K562 (cell line): Measurements from ENCODE around the gene C1orf74. TPM values are rescaled to one million over a fixed set of nuclear protein-coding genes. Genes with fewer than 3 reads are reported as not detected.

Experiments used
- CBX3 ChIP-seq, 2 experiments: IDR thresholded peaks; 1 replicate in 1 of 2; 2 replicates in 1 of 2; pipeline ENCODE4 v1.6.1; 2012; ENCODE audit warnings: inconsistent platforms in 2 of 2, low read length in 2 of 2, borderline replicate concordance in 1 of 2, control low read depth in 1 of 2
- DDX20 ChIP-seq: fragments of 450-650 bp; IDR thresholded peaks from 2 replicates; pipeline ENCODE4 v1.6.1; 2016; ENCODE audit warnings: missing genetic modification characterization, low read depth, mild to moderate bottlenecking, missing compliant biosample characterization, moderate library complexity
- DPF2 ChIP-seq: fragments of 450-650 bp; IDR thresholded peaks from 2 replicates; pipeline ENCODE4 v1.6.1; 2016
- FOXA1 ChIP-seq: fragments of 450-650 bp; IDR thresholded peaks from 2 replicates; pipeline ENCODE4 v1.6.1; 2016; ENCODE audit warnings: mild to moderate bottlenecking, borderline replicate concordance
- HCFC1 ChIP-seq: IDR thresholded peaks from 2 replicates; pipeline ENCODE4 v1.6.1; 2012; ENCODE audit warnings: low read depth, low read length, improper control_type of control experiment
- HNRNPLL ChIP-seq: fragments of 200-400 bp; formaldehyde crosslinking; IDR thresholded peaks from 2 replicates; pipeline ENCODE4 v1.6.1; 2017; ENCODE audit warnings: low read length, low read depth, mild to moderate bottlenecking; ENCODE audit not compliant: poor library complexity, severe bottlenecking
- KHSRP ChIP-seq: fragments of 450-650 bp; IDR thresholded peaks from 2 replicates; pipeline ENCODE4 v1.6.1; 2017
- MEIS2 ChIP-seq: fragments of 450-650 bp; IDR thresholded peaks from 2 replicates; pipeline ENCODE4 v1.6.1; 2014; ENCODE audit warnings: mild to moderate bottlenecking; ENCODE audit not compliant: partially characterized antibody
- NFE2 ChIP-seq: IDR thresholded peaks from 2 replicates; pipeline ENCODE4 v1.6.1; 2014; ENCODE audit warnings: antibody characterized with exemption, low read depth
- NUFIP1 ChIP-seq: fragments of 450-650 bp; IDR thresholded peaks from 2 replicates; pipeline ENCODE4 v1.6.1; 2018; ENCODE audit not compliant: partially characterized antibody
- POLR2AphosphoS5 ChIP-seq: IDR thresholded peaks from 2 replicates; pipeline ENCODE4 v1.6.1; 2011; ENCODE audit warnings: mild to moderate bottlenecking, low read depth, low read length, moderate library complexity; ENCODE audit not compliant: control insufficient read depth, insufficient read depth
- POLR3A ChIP-seq: IDR thresholded peaks from 2 replicates; pipeline ENCODE4 v1.6.1; 2011; ENCODE audit warnings: borderline replicate concordance, mild to moderate bottlenecking, moderate library complexity; ENCODE audit not compliant: insufficient read length, insufficient read depth; ENCODE audit errors: extremely low read depth
- PRPF4 ChIP-seq: fragments of 200-400 bp; formaldehyde crosslinking; IDR thresholded peaks from one replicate; pipeline ENCODE4 v1.6.1; 2017; ENCODE audit warnings: low read length, low read depth, mild to moderate bottlenecking; ENCODE audit not compliant: insufficient read depth, poor library complexity, severe bottlenecking
- RFX7 ChIP-seq: fragments of 250-450 bp; sonication (Bioruptor Pico); IDR thresholded peaks from 2 replicates; pipeline ENCODE4 v1.5.1; 2021; ENCODE audit warnings: mild to moderate bottlenecking
- SAP30 ChIP-seq: fragments of 200-600 bp; sonication (generic); IDR thresholded peaks from 2 replicates; pipeline ENCODE4 v1.6.1; 2012; ENCODE audit warnings: borderline replicate concordance, low read depth, mild to moderate bottlenecking, moderate library complexity, low read length, control low read depth, inconsistent platforms; ENCODE audit not compliant: insufficient read depth, poor library complexity, severe bottlenecking
- SP1 ChIP-seq: sonication (generic); formaldehyde crosslinking; IDR thresholded peaks from 2 replicates; pipeline ENCODE4 v1.8.1; 2022; ENCODE audit warnings: mild to moderate bottlenecking, missing genetic modification reagents
- SRSF7 ChIP-seq: fragments of 200-400 bp; formaldehyde crosslinking; optimal IDR thresholded peaks from 2 replicates; pipeline ENCODE3; 2017; ENCODE audit warnings: mild to moderate bottlenecking, low read depth, low read length
- THRAP3 ChIP-seq: fragments of 450-650 bp; IDR thresholded peaks from 2 replicates; pipeline ENCODE4 v1.6.1; 2016; ENCODE audit warnings: mild to moderate bottlenecking, inconsistent platforms, borderline replicate concordance
- ZFP91 ChIP-seq: sonication (generic); formaldehyde crosslinking; IDR thresholded peaks from 2 replicates; pipeline ENCODE4 v1.8.0; 2022; ENCODE audit warnings: mild to moderate bottlenecking, missing genetic modification reagents
- ZNF253 ChIP-seq: fragments of 250-450 bp; sonication (Bioruptor Pico); conservative IDR thresholded peaks from 2 replicates; pipeline ENCODE4 v1.6.1; 2021; ENCODE audit warnings: mild to moderate bottlenecking
- ZNF347 ChIP-seq: fragments of 450-650 bp; formaldehyde crosslinking; IDR thresholded peaks from 2 replicates; pipeline ENCODE4 v1.4.0; 2020; ENCODE audit warnings: low read depth, mild to moderate bottlenecking, moderate library complexity
- ZNF561 ChIP-seq: fragments of 450-650 bp; formaldehyde crosslinking; conservative IDR thresholded peaks from 2 replicates; pipeline ENCODE4 v1.4.0; 2020; ENCODE audit warnings: mild to moderate bottlenecking, moderate library complexity
- ZNF589 ChIP-seq: fragments of 200-800 bp; sonication (Bioruptor generic); IDR thresholded peaks from 2 replicates; pipeline ENCODE4 v1.6.1; 2016; ENCODE audit warnings: low read depth, missing genetic modification characterization, missing compliant biosample characterization
- polyA plus RNA-seq, 8 experiments: library from polyadenylated mRNA; depleted of rRNA in 4 of 8; stranded (reverse) in 5 of 8; unstranded in 3 of 8; fragments of >200 nt; fragmentation: Nextera tagmentation in 2 of 8; fragmentation: Illumina TruSeq in 1 of 8; extraction: Ambion mirVana in 2 of 8; extraction: Trizol in 1 of 8; gene quantifications; 2 replicates each; pipeline versions ENCODE4 v1.2.1 to v1.2.3, GENCODE V29; 2011 to 2014; ENCODE audit warnings: inconsistent platforms in 1 of 8, missing spikeins in 1 of 8
- total RNA-seq, 7 experiments: library from RNA; depleted of rRNA in 6 of 7; stranded (reverse); fragments of >200 nt in 6 of 7; fragmentation: Illumina TruSeq in 2 of 7; extraction: Trizol in 2 of 7; gene quantifications; 2 replicates each; pipeline versions ENCODE4 v1.2.1 to v1.2.3, GENCODE V29; 2011 to 2021; ENCODE audit warnings: low replicate concordance in 1 of 7
- TF ChIP-seq, protein P1 (sequence below): fragments of 450-650 bp; formaldehyde crosslinking; IDR thresholded peaks from 2 replicates; pipeline ENCODE4 v1.4.0; 2020; ENCODE audit warnings: mild to moderate bottlenecking, moderate library complexity
- TF ChIP-seq, protein P2 (sequence below): IDR thresholded peaks from 2 replicates; pipeline ENCODE4 v1.6.1; 2016; ENCODE audit warnings: missing genetic modification characterization, missing compliant biosample characterization

C1orf74 gene
- total and polyA plus RNA-seq, 9 of the 15 experiments (the other 6 are each of a cell fraction or from before 2014, with no cell fraction given): 4.0 to 7.6 (median 5.7) TPM

GRCh38 chr1:209747580-209748262, 36.6 kb downstream of the C1orf74 start (continued):
- TF ChIP-seq ZNF561 (CRISPR knock-in tag) (no peak), ZNF347 (CRISPR knock-in tag) (no peak), CBX3 (IDR thresholded peaks at IDR 0.05; ENCODE audit: borderline replicate concordance in 1 of 2, low read length in 2 of 2) (peak in 1 of 2 experiments; percentile 85; a peak in 1 of 3 replicates), POLR3A (no peak), ZFP91 (CRISPR knock-in tag) (0 out of 2 replicates have a peak, but pooled peaks have one; percentile 43), HCFC1 (no peak), POLR2AphosphoS5 (no peak), SP1 (CRISPR knock-in tag) (peak; percentile 79), PRPF4 (no peak), FOXA1 (no peak), RFX7 (CRISPR knock-in tag) (no peak), SAP30 (no peak), DPF2 (peak; percentile 86), NUFIP1 (no peak), SRSF7 (no peak), NFE2 (peak; percentile 29; the same call in 1 of the 2 replicates), HNRNPLL (peak; percentile 81), KHSRP (no peak), MEIS2 (peak; percentile 15), ZNF253 (no peak), ZNF589 (no peak), THRAP3 (no peak; the same call in 1 of the 2 replicates), DDX20 (tag) (no peak)
- TF ChIP-seq, protein P1, sequence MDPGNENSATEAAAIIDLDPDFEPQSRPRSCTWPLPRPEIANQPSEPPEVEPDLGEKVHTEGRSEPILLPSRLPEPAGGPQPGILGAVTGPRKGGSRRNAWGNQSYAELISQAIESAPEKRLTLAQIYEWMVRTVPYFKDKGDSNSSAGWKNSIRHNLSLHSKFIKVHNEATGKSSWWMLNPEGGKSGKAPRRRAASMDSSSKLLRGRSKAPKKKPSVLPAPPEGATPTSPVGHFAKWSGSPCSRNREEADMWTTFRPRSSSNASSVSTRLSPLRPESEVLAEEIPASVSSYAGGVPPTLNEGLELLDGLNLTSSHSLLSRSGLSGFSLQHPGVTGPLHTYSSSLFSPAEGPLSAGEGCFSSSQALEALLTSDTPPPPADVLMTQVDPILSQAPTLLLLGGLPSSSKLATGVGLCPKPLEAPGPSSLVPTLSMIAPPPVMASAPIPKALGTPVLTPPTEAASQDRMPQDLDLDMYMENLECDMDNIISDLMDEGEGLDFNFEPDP (CRISPR knock-in tag): no peak
- TF ChIP-seq, protein P2, sequence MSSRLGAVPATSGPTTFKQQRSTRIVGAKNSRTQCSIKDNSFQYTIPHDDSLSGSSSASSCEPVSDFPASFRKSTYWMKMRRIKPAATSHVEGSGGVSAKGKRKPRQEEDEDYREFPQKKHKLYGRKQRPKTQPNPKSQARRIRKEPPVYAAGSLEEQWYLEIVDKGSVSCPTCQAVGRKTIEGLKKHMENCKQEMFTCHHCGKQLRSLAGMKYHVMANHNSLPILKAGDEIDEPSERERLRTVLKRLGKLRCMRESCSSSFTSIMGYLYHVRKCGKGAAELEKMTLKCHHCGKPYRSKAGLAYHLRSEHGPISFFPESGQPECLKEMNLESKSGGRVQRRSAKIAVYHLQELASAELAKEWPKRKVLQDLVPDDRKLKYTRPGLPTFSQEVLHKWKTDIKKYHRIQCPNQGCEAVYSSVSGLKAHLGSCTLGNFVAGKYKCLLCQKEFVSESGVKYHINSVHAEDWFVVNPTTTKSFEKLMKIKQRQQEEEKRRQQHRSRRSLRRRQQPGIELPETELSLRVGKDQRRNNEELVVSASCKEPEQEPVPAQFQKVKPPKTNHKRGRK: no peak
